H1 (cell line): Measurements from ENCODE around the gene MARK3. TPM values are rescaled to one million over a fixed set of nuclear protein-coding genes. Genes with fewer than 3 reads are reported as not detected.

Experiments
- CTCF ChIA-PET: fragments of 300-600 bp; sonication (Branson Sonifier 250); formaldehyde crosslinking; loops from one replicate; lab custom pipeline; 2021; ENCODE audit not compliant: partially characterized antibody; lab: Charles Lee
- POLR2A ChIA-PET: fragments of 300-600 bp; sonication (Branson Sonifier 250); formaldehyde crosslinking; loops from one replicate; lab custom pipeline; 2021; ENCODE audit warnings: inconsistent platforms; ENCODE audit not compliant: partially characterized antibody; lab: Charles Lee
- DNase-seq, 2 experiments: peaks; one replicate each; pipeline versions ENCODE4 v3.0.0 to v3.0.0-alpha.2; 2010 to 2022; ENCODE audit warnings: low spot score in 2 of 2, low read depth in 1 of 2, mixed read lengths in 1 of 2
- FAIRE-seq: peaks from 2 replicates; lab custom pipeline; 2011; peaks lifted over from hg19 to GRCh38; lab: Jason Lieb, UNC
- H2AFZ ChIP-seq: 2 replicates; pipeline ENCODE4 v1.8.1; 2012; ENCODE audit warnings: low read length, inconsistent platforms
- H2AK5ac ChIP-seq: 2 replicates; pipeline ENCODE4 v1.6.1; 2013; ENCODE audit warnings: low read depth, low read length
- H2BK120ac ChIP-seq: replicated peaks from 2 replicates; pipeline ENCODE3; 2013; ENCODE audit warnings: low read depth, low read length, inconsistent platforms
- H2BK12ac ChIP-seq: 2 replicates; pipeline ENCODE4 v1.6.1; 2013; ENCODE audit warnings: low read depth, low read length
- H2BK15ac ChIP-seq: 2 replicates; pipeline ENCODE4 v1.6.1; 2013; ENCODE audit warnings: low read length
- H2BK20ac ChIP-seq: 2 replicates; pipeline ENCODE4 v1.6.1; 2013; ENCODE audit warnings: low read length
- H2BK5ac ChIP-seq: 2 replicates; pipeline ENCODE4 v1.6.1; 2013; ENCODE audit warnings: low read depth, low read length
- H3K14ac ChIP-seq: 2 replicates; pipeline ENCODE4 v1.6.1; 2013; ENCODE audit warnings: inconsistent platforms; ENCODE audit not compliant: insufficient read length
- H3K18ac ChIP-seq: 2 replicates; pipeline ENCODE4 v1.6.1; 2013; ENCODE audit warnings: low read length; ENCODE audit errors: extremely low read depth
- H3K23ac ChIP-seq: 2 replicates; pipeline ENCODE4 v1.6.1; 2013; ENCODE audit warnings: inconsistent platforms; ENCODE audit not compliant: insufficient read length
- H3K23me2 ChIP-seq: 2 replicates; pipeline ENCODE4 v1.6.1; 2013; ENCODE audit warnings: low read depth, low read length
- H3K27ac ChIP-seq: 2 replicates; pipeline ENCODE4 v1.6.1; 2011; ENCODE audit warnings: low read depth, low read length, inconsistent platforms
- H3K27me3 ChIP-seq, 4 experiments: replicated peaks in 1 of 4; 1 replicate in 1 of 4; 2 replicates in 3 of 4; pipeline versions ENCODE4 v1.6.1 to v1.8.1; 2011 to 2013; ENCODE audit warnings: low read length in 3 of 4, mild to moderate bottlenecking in 3 of 4, inconsistent platforms in 2 of 4, mixed read lengths in 2 of 4, moderate library complexity in 1 of 4; ENCODE audit not compliant: control insufficient read depth in 3 of 4, insufficient read depth in 3 of 4; ENCODE audit errors: extremely low read depth in 1 of 4
- H3K36me3 ChIP-seq, 4 experiments: 2 replicates each; pipeline versions ENCODE4 v1.6.1 to v1.8.1; 2011 to 2013; ENCODE audit warnings: mild to moderate bottlenecking in 4 of 4, low read length in 3 of 4, moderate library complexity in 2 of 4, control low read depth in 1 of 4, inconsistent platforms in 1 of 4; ENCODE audit not compliant: insufficient read depth in 4 of 4, control insufficient read depth in 2 of 4
- H3K4ac ChIP-seq: replicated peaks from 2 replicates; pipeline ENCODE3; 2013; ENCODE audit warnings: low read length, low read depth, mixed read lengths, inconsistent platforms; ENCODE audit not compliant: insufficient read length
- H3K4me1 ChIP-seq, 4 experiments: replicated peaks in 1 of 4; 1 replicate in 1 of 4; 2 replicates in 3 of 4; pipeline versions ENCODE4 v1.6.1 to v1.8.1; 2011 to 2013; ENCODE audit warnings: low read length in 3 of 4, inconsistent platforms in 2 of 4, mixed read lengths in 1 of 4; ENCODE audit not compliant: insufficient read depth in 4 of 4, control insufficient read depth in 3 of 4
- H3K4me2 ChIP-seq, 2 experiments: 2 replicates each; pipeline versions ENCODE4 v1.6.1 to v1.8.1; 2011 to 2013; ENCODE audit warnings: low read depth in 2 of 2, low read length in 2 of 2, control low read depth in 1 of 2, inconsistent platforms in 1 of 2, mild to moderate bottlenecking in 1 of 2; ENCODE audit not compliant: insufficient read depth in 1 of 2
- H3K4me3 ChIP-seq, 4 experiments: fragments of 200-600, 300-600 bp in 1 of 4; sonication (generic), shearing (Covaris generic), sonication (Bioruptor Twin) in 1 of 4; 2 replicates each; pipeline versions ENCODE4 v1.5.1 to v1.8.1; 2011 to 2016; ENCODE audit warnings: low read length in 4 of 4, low read depth in 3 of 4, control low read depth in 2 of 4, inconsistent platforms in 2 of 4, mild to moderate bottlenecking in 2 of 4, mixed read lengths in 1 of 4, moderate library complexity in 1 of 4; ENCODE audit not compliant: insufficient read depth in 2 of 4; ENCODE audit errors: extremely low read depth in 1 of 4
- H3K56ac ChIP-seq: replicated peaks from 2 replicates; pipeline ENCODE3; 2013; ENCODE audit warnings: low read depth, mild to moderate bottlenecking, mixed read lengths, low read length, inconsistent platforms; ENCODE audit not compliant: insufficient read length
- H3K79me1 ChIP-seq: 2 replicates; pipeline ENCODE4 v1.6.1; 2013; ENCODE audit warnings: low read depth, low read length, control low read depth
- H3K79me2 ChIP-seq, 2 experiments: 2 replicates each; pipeline versions ENCODE4 v1.6.1 to v1.8.1; 2012 to 2013; ENCODE audit warnings: low read length in 2 of 2, mild to moderate bottlenecking in 2 of 2, inconsistent platforms in 1 of 2; ENCODE audit not compliant: insufficient read depth in 2 of 2, control insufficient read depth in 1 of 2
- H3K9ac ChIP-seq, 4 experiments: replicated peaks in 1 of 4; 1 replicate in 1 of 4; 2 replicates in 3 of 4; pipeline versions ENCODE4 v1.6.1 to v1.8.1; 2011 to 2013; ENCODE audit warnings: low read depth in 3 of 4, low read length in 3 of 4, control low read depth in 2 of 4, mild to moderate bottlenecking in 2 of 4, moderate library complexity in 2 of 4, inconsistent platforms in 1 of 4; ENCODE audit errors: extremely low read depth in 1 of 4
- H3K9me3 ChIP-seq, 2 experiments: 2 replicates each; pipeline versions ENCODE4 v1.6.1 to v1.8.1; 2012 to 2013; ENCODE audit warnings: mild to moderate bottlenecking in 2 of 2, moderate library complexity in 2 of 2, control low read depth in 1 of 2, inconsistent platforms in 1 of 2, low read depth in 1 of 2, low read length in 1 of 2, mixed read lengths in 1 of 2; ENCODE audit not compliant: insufficient read depth in 2 of 2
- H4K20me1 ChIP-seq, 2 experiments: replicated peaks in 1 of 2; 2 replicates each; pipeline versions ENCODE3 to v1.8.1; 2011 to 2013; ENCODE audit warnings: inconsistent platforms in 2 of 2, low read length in 2 of 2, mild to moderate bottlenecking in 1 of 2; ENCODE audit not compliant: insufficient read depth in 2 of 2, control insufficient read depth in 1 of 2
- H4K5ac ChIP-seq: 2 replicates; pipeline ENCODE4 v1.6.1; 2013; ENCODE audit warnings: low read length, low read depth, mixed read lengths, inconsistent platforms; ENCODE audit not compliant: insufficient read length
- H4K8ac ChIP-seq: 2 replicates; pipeline ENCODE4 v1.8.0; 2013; ENCODE audit warnings: mild to moderate bottlenecking, moderate library complexity, low read length, inconsistent platforms; ENCODE audit not compliant: insufficient read depth; ENCODE audit errors: extremely low read depth
- H4K91ac ChIP-seq: replicated peaks from 2 replicates; pipeline ENCODE3; 2013; ENCODE audit warnings: low read length, mixed read lengths, inconsistent platforms; ENCODE audit not compliant: insufficient read length
- BCL11A ChIP-seq, 2 experiments: IDR thresholded peaks; one replicate each; pipeline ENCODE4 v1.6.1; 2011; ENCODE audit warnings: low read depth in 2 of 2, low read length in 2 of 2, mild to moderate bottlenecking in 2 of 2
- E2F6 ChIP-seq: IDR thresholded peaks from 2 replicates; pipeline ENCODE4 v1.6.1; 2012; ENCODE audit warnings: inconsistent platforms
- EGR1 ChIP-seq: IDR thresholded peaks from 2 replicates; pipeline ENCODE4 v1.6.1; 2011; ENCODE audit warnings: low read depth, low read length, borderline replicate concordance
- EZH2 ChIP-seq: fragments of 200-600 bp; sonication (generic); IDR thresholded peaks from 2 replicates; pipeline ENCODE4 v1.7.1; 2012; ENCODE audit warnings: low read depth, mild to moderate bottlenecking, moderate library complexity, low read length, inconsistent platforms; ENCODE audit not compliant: severe bottlenecking
- HDAC2 ChIP-seq, 2 experiments: fragments of 300-600 bp in 1 of 2; sonication (generic) in 1 of 2; IDR thresholded peaks; 2 replicates each; pipeline ENCODE4 v1.6.1; 2011 to 2012; ENCODE audit warnings: low read depth in 2 of 2, low read length in 2 of 2, mild to moderate bottlenecking in 2 of 2, moderate library complexity in 2 of 2, borderline replicate concordance in 1 of 2, inconsistent platforms in 1 of 2
- KDM4A ChIP-seq: IDR thresholded peaks from one replicate; pipeline ENCODE4 v1.7.1; 2012; ENCODE audit warnings: low read depth, mild to moderate bottlenecking, moderate library complexity, low read length, inconsistent platforms; ENCODE audit not compliant: severe bottlenecking
- RNF2 ChIP-seq: fragments of 200-900, 300-1000 bp; sonication (generic); IDR thresholded peaks from 2 replicates; pipeline ENCODE4 v1.7.1; 2016; ENCODE audit warnings: borderline replicate concordance, low read depth, mild to moderate bottlenecking, antibody characterized with exemption, low read length; ENCODE audit not compliant: poor library complexity, severe bottlenecking; ENCODE audit errors: missing control alignments
- SIN3A ChIP-seq, 2 experiments: IDR thresholded peaks in 1 of 2; conservative IDR thresholded peaks in 1 of 2; 2 replicates each; pipeline ENCODE4 v1.6.1; 2011 to 2012; ENCODE audit warnings: low read length in 2 of 2, improper control_type of control experiment in 1 of 2, low read depth in 1 of 2, mild to moderate bottlenecking in 1 of 2
- SIX5 ChIP-seq: IDR thresholded peaks from 2 replicates; pipeline ENCODE4 v1.6.1; 2011; ENCODE audit warnings: mild to moderate bottlenecking, low read depth, low read length
- TBP ChIP-seq: IDR thresholded peaks from 2 replicates; pipeline ENCODE4 v1.6.1; 2011; ENCODE audit warnings: low read depth, low read length, improper control_type of control experiment
- WGBS, 2 experiments: shearing (Covaris generic) in 1 of 2; methylation state at CpG; one replicate each; pipeline versions ENCODE4 v1.1.6 to v1.1.7; 2013 to 2015; ENCODE audit warnings: low lambda C conversion rate in 2 of 2, mixed read lengths in 2 of 2, inconsistent platforms in 1 of 2, low coverage in 1 of 2, missing lambda C conversion rate in 1 of 2; ENCODE audit not compliant: insufficient replicate concordance in 2 of 2, insufficient coverage in 1 of 2, insufficient read length in 1 of 2; ENCODE audit errors: extremely low coverage in 1 of 2, missing lambda C conversion rate in 1 of 2; 5-methylcytosine and 5-hydroxymethylcytosine counted together
- polyA plus RNA-seq, 7 experiments: library from polyadenylated mRNA; depleted of rRNA in 3 of 7; stranded (reverse) in 5 of 7; unstranded in 2 of 7; fragments of >200 nt in 5 of 7; fragments of 200-250 nt in 2 of 7; gene quantifications; 1 replicate in 5 of 7; 2 replicates in 1 of 7; 4 replicates in 1 of 7; pipeline versions ENCODE4 v1.2.1 to v1.2.3, GENCODE V29; 2011 to 2013; ENCODE audit warnings: missing spikeins in 2 of 7, mixed read lengths in 2 of 7
- total RNA-seq: library from RNA; stranded (reverse); fragmentation: NEBNext Ultra II Directional; extraction: Animal tissue kit (Norgen Biotek cat#: 25700); gene quantifications from 2 replicates; pipeline ENCODE4 v1.2.1, GENCODE V29; 2021
- TF ChIP-seq, protein P1 (sequence below): IDR thresholded peaks from 2 replicates; pipeline ENCODE4 v1.6.1; 2011; ENCODE audit warnings: low read depth, mild to moderate bottlenecking, low read length; ENCODE audit not compliant: insufficient read depth

MARK3 gene
- total and polyA plus RNA-seq, 2 of the 8 experiments (the other 6 are each of a cell fraction or from before 2014, with no cell fraction given): 39.4 to 76.9 TPM

- no peak overlapping the region for H4K8ac ChIP-seq
- peak overlapping the region; percentile 44; the same call in 1 of the 2 replicates for H2BK5ac ChIP-seq
- no peak overlapping the region for H3K4me3 ChIP-seq
- H3K23ac ChIP-seq: no peak overlapping the region
- H2BK15ac ChIP-seq: no peak overlapping the region
- peaks cover 6 to 12% of the 10 kb centered on the region in 2 experiments for H4K20me1 ChIP-seq
- peaks cover 0 to 10% (median 5%) of the 10 kb centered on the region in 4 experiments; a peak in 3 of 7 replicates for H3K27me3 ChIP-seq
- no peak overlapping the region for H2AFZ ChIP-seq
- H2BK20ac ChIP-seq: no peak overlapping the region
- no peak overlapping the region for H4K5ac ChIP-seq
- H3K4me2 ChIP-seq: no peak overlapping the region
- no peak overlapping the region for H3K4ac ChIP-seq
- peaks cover 14% of the 10 kb centered on the region for H3K23me2 ChIP-seq
- H4K91ac ChIP-seq: no peak overlapping the region
- H3K79me2 ChIP-seq: peaks cover 12 to 18% of the 10 kb centered on the region in 2 experiments
- no peaks in the 10 kb centered on the region for H3K9me3 ChIP-seq
- ChIA-PET POLR2A (interaction anchor here (1.1 to 1.5 kb wide), 2 partner anchors 38 to 47 kb away, joined by 4 to 12 read pairs; partner anchors contain the start of gene EIF5), CTCF (interaction anchor here (1.0 to 2.3 kb wide), 2 partner anchors 8 to 11 kb away, joined by 5 to 15 read pairs; no protein-coding TSS in a partner anchor)
- DNase-seq (no peak), FAIRE-seq (no peak)
- H2AK5ac ChIP-seq: no peak overlapping the region
- no peak overlapping the region for H2BK120ac ChIP-seq
- H3K27ac ChIP-seq: no peak overlapping the region
- no peak overlapping the region for H3K14ac ChIP-seq
- peaks cover 0 to 8% (median 4%) of the 10 kb centered on the region in 4 experiments; a peak in 5 of 7 replicates for H3K4me1 ChIP-seq
- no peak overlapping the region for H3K18ac ChIP-seq
- H3K56ac ChIP-seq: no peak overlapping the region
- no peaks in the 10 kb centered on the region for H3K36me3 ChIP-seq
- H3K9ac ChIP-seq: no peak overlapping the region
- H2BK12ac ChIP-seq: no peak overlapping the region
- WGBS, 2 experiments: 86% methylated on average over 4 of the region's 4 CpGs; no CpG with 5 or more reads in 1 of the 2 experiments
- no peaks in the 10 kb centered on the region for H3K79me1 ChIP-seq
- no peak for TF ChIP-seq RNF2
- no peak for TF ChIP-seq EGR1
- no peak for TF ChIP-seq EZH2
- no peak for TF ChIP-seq KDM4A
- TF ChIP-seq BCL11A (IDR thresholded peaks at IDR 0.05; ENCODE audit: low read depth in 2 of 2, low read length in 2 of 2): no peak
- TF ChIP-seq SIX5: no peak
- no peak for TF ChIP-seq HDAC2 (IDR thresholded peaks at IDR 0.05; ENCODE audit: borderline replicate concordance in 1 of 2, low read depth in 2 of 2, low read length in 2 of 2)
- TF ChIP-seq TBP: no peak
- no peak for TF ChIP-seq E2F6
- TF ChIP-seq, protein P1, sequence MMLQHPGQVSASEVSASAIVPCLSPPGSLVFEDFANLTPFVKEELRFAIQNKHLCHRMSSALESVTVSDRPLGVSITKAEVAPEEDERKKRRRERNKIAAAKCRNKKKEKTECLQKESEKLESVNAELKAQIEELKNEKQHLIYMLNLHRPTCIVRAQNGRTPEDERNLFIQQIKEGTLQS: no peak
- no peak for TF ChIP-seq SIN3A (conservative IDR thresholded peaks at IDR 0.05 in 1 of 2, IDR thresholded peaks at IDR 0.05 in 1 of 2; ENCODE audit: low read depth in 1 of 2, low read length in 2 of 2)
These were observed 2.8 kb upstream of the MARK3 start for GRCh38 chr14:103382376-103382775.
